B cell (primary cell): ENCODE data around the gene AMIGO2. TPM values are rescaled to one million over a fixed set of nuclear protein-coding genes. Genes with fewer than 3 reads are reported as not detected.

Experiments
- ATAC-seq: fragments of 200-7000 bp; cut with Tn5 transposase; one replicate; pipeline ENCODE4 v1.10.0; 2021; ENCODE audit warnings: low read depth, mild to moderate bottlenecking, moderate number of reproducible peaks, moderate library complexity
- CTCF ChIA-PET: fragments of 350-600 bp; sonication (Branson Sonifier 250); formaldehyde crosslinking; loops from one replicate; lab custom pipeline; 2021; ENCODE audit warnings: antibody characterized with exemption, inconsistent platforms; lab: Charles Lee
- POLR2A ChIA-PET: fragments of 350-600 bp; sonication (Branson Sonifier 250); formaldehyde crosslinking; loops from one replicate; lab custom pipeline; 2021; ENCODE audit warnings: antibody characterized with exemption; lab: Charles Lee
- DNase-seq: peaks from one replicate; pipeline ENCODE4 v3.0.0; 2013
- H2AFZ ChIP-seq: 2 replicates; pipeline ENCODE4 v1.6.1; 2012; ENCODE audit warnings: mild to moderate bottlenecking, low read depth, low read length; ENCODE audit not compliant: insufficient read depth, poor library complexity, severe bottlenecking
- H3K27ac ChIP-seq, 2 donors: 1 replicate in 1 of 2; 2 replicates in 1 of 2; pipeline ENCODE4 v1.5.1; 2012 to 2013; ENCODE audit warnings: low read length in 2 of 2, mild to moderate bottlenecking in 2 of 2, moderate library complexity in 1 of 2
- H3K27me3 ChIP-seq, 4 experiments: fragments of 200-600 bp in 1 of 4; sonication (generic) in 1 of 4; replicated peaks in 1 of 4; 1 replicate in 2 of 4; 2 replicates in 2 of 4; pipeline versions ENCODE4 v1.6.1 to v1.7.0; 2013 to 2016; ENCODE audit warnings: low read length in 3 of 4, mild to moderate bottlenecking in 2 of 4, mixed read lengths in 1 of 4, moderate library complexity in 1 of 4; ENCODE audit not compliant: insufficient read depth in 4 of 4, control insufficient read depth in 3 of 4; ENCODE audit errors: control extremely low read depth in 1 of 4
- H3K36me3 ChIP-seq, 2 experiments: replicated peaks in 1 of 2; 1 replicate in 1 of 2; 2 replicates in 1 of 2; pipeline versions ENCODE4 v1.6.1 to v1.7.1; 2013; ENCODE audit warnings: low read length in 1 of 2; ENCODE audit not compliant: insufficient read depth in 2 of 2, control insufficient read depth in 1 of 2; ENCODE audit errors: control extremely low read depth in 1 of 2, extremely low read depth in 1 of 2
- H3K4me1 ChIP-seq, 2 donors: fragments of 200-600 bp in 1 of 2; sonication (generic) in 1 of 2; 1 replicate in 1 of 2; 2 replicates in 1 of 2; pipeline versions ENCODE4 v1.5.1 to v1.6.1; 2013 to 2017; ENCODE audit warnings: low read length in 2 of 2; ENCODE audit not compliant: control insufficient read depth in 2 of 2, insufficient read depth in 2 of 2
- H3K4me2 ChIP-seq: replicated peaks from 2 replicates; pipeline ENCODE3; 2012; ENCODE audit warnings: mild to moderate bottlenecking, low read depth, low read length; ENCODE audit not compliant: poor library complexity, severe bottlenecking
- H3K4me3 ChIP-seq, 5 experiments: fragments of 200-600 bp in 1 of 5; sonication (generic) in 1 of 5; 1 replicate in 3 of 5; 2 replicates in 2 of 5; pipeline versions ENCODE4 v1.5.1 to v1.7.0; 2011 to 2016; ENCODE audit warnings: low read length in 4 of 5, mild to moderate bottlenecking in 4 of 5, low read depth in 2 of 5, control low read depth in 1 of 5, moderate library complexity in 1 of 5; ENCODE audit not compliant: insufficient read depth in 1 of 5; ENCODE audit errors: control extremely low read depth in 1 of 5, extremely low read depth in 1 of 5
- H3K79me2 ChIP-seq: fragments of 200-600 bp; sonication (generic); one replicate; pipeline ENCODE4 v1.6.0; 2016; ENCODE audit warnings: low read length; ENCODE audit not compliant: control insufficient read depth, insufficient read depth
- H3K9ac ChIP-seq: fragments of 200-600 bp; sonication (generic); 2 replicates; pipeline ENCODE4 v1.6.1; 2017; ENCODE audit warnings: mild to moderate bottlenecking, low read length, moderate library complexity
- H3K9me3 ChIP-seq, 3 donors: one replicate each; pipeline versions ENCODE4 v1.6.1 to v1.7.1; 2013; ENCODE audit warnings: low read length in 2 of 3; ENCODE audit not compliant: control insufficient read depth in 2 of 3, insufficient read depth in 1 of 3; ENCODE audit errors: control extremely low read depth in 1 of 3
- H4K20me1 ChIP-seq: 2 replicates; pipeline ENCODE4 v1.6.0; 2012; ENCODE audit warnings: mild to moderate bottlenecking, low read length; ENCODE audit not compliant: insufficient read depth, control insufficient read depth, poor library complexity, severe bottlenecking
- H3K27ac Mint-ChIP-seq: one replicate; pipeline ENCODE4 v1.8.0; 2021; ENCODE audit warnings: mixed read lengths
- H3K27me3 Mint-ChIP-seq: one replicate; pipeline ENCODE4 v1.8.0; 2021; ENCODE audit warnings: mixed read lengths
- H3K4me1 Mint-ChIP-seq: one replicate; pipeline ENCODE4 v1.8.0; 2021; ENCODE audit warnings: mixed read lengths
- H3K4me3 Mint-ChIP-seq: one replicate; pipeline ENCODE4 v1.8.0; 2021; ENCODE audit warnings: mixed read lengths
- H3K9me3 Mint-ChIP-seq: one replicate; pipeline ENCODE4 v1.8.0; 2022; ENCODE audit warnings: mixed read lengths; ENCODE audit not compliant: insufficient read depth
- CTCF ChIP-seq: fragments of 200-600 bp; IDR thresholded peaks from one replicate; pipeline ENCODE4 v1.8.0; 2022; ENCODE audit warnings: antibody characterized with exemption, mild to moderate bottlenecking
- EZH2 ChIP-seq: IDR thresholded peaks from 2 replicates; pipeline ENCODE4 v1.6.1; 2012; ENCODE audit warnings: borderline replicate concordance, low read depth, mild to moderate bottlenecking, moderate library complexity, low read length; ENCODE audit not compliant: insufficient read depth, poor library complexity, severe bottlenecking
- WGBS: methylation state at CpG from one replicate; pipeline ENCODE4 v1.1.5; 2013; ENCODE audit warnings: missing lambda C conversion rate; ENCODE audit not compliant: insufficient coverage; 5-methylcytosine and 5-hydroxymethylcytosine counted together
- intact Hi-C: fragments of 100-400 bp; cut with micrococcal nuclease; formaldehyde crosslinking; loops from one replicate; pipeline ENCODE4 v1.10.0; 2022
- polyA plus RNA-seq: library from polyadenylated mRNA; depleted of rRNA; stranded (reverse); fragments of >200 nt; gene quantifications from 2 replicates; pipeline ENCODE4 v1.2.3, GENCODE V29; 2012
- total RNA-seq, 2 donors: library from RNA; stranded (reverse); fragments of 120-200 nt in 1 of 2; gene quantifications; 1 replicate in 1 of 2; 2 replicates in 1 of 2; pipeline versions ENCODE4 v1.2.3 to v1.2.4, GENCODE V29; 2013 to 2022

AMIGO2 gene
- total and polyA plus RNA-seq, 2 donors (not counting 1 experiment from before 2014, with no cell fraction given): 10.4 to 11.8 TPM

DNA sequence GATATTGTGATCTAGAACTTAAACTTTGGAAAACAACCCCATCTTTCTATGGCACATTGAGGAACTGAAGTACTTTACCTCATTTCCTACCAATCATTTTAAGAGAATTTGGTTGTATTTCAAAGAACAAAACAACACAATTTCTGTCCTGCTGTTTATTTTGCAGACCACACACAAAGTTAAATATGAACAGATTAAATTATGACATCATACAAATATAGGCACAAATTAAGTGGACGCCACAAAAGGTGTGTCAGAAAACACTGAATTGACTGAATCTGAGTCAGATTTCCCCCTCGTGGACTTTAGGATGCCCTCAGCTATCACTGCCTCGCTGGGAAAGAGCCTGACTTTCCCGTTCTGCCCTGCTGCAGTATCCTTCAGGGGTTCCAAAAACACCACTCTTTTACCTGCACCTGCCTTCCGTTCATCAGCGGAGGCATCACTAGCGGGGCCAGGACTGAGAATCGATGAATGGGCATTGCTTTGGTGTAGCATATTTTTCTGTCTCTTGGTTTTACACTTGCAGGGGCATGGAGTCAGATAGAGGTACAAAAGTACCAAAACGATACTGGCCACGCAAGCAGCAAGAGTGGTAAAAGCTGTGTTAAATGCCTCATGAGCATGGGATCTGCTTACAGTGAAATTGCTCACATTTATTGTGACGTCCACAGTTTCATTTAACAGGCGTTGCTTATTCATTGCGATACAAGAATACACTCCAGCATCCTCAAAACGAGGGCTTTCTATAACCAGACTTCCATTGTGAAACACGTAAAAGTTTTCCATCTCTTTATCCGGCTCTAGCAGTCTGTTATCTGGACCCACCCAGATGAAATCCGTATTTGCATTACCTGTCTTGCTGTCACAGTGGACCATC is 2.3 kb downstream of the AMIGO2 start:
- H3K79me2 ChIP-seq: peaks cover 2% of the 10 kb centered on the region
- peak overlapping the region; percentile 51 for H3K4me3 Mint-ChIP-seq
- H3K27ac Mint-ChIP-seq: no peak overlapping the region
- H3K27ac ChIP-seq: no peak overlapping the region
- no peak overlapping the region for H2AFZ ChIP-seq
- peaks cover 17 to 24% of the 10 kb centered on the region in 2 donors for H3K4me1 ChIP-seq
- H3K27me3 Mint-ChIP-seq: no peaks in the 10 kb centered on the region
- H3K9ac ChIP-seq: no peak overlapping the region
- no peaks in the 10 kb centered on the region for H3K27me3 ChIP-seq
- peaks cover 42% of the 10 kb centered on the region for H3K4me1 Mint-ChIP-seq
- H3K9me3 ChIP-seq: no peaks in the 10 kb centered on the region
- H3K4me3 ChIP-seq: no peak overlapping the region
- DNase-seq (no peak), ATAC-seq (no peak)
- ChIA-PET CTCF (interaction anchor here (1.4 to 3.7 kb wide), 7 partner anchors 10 to 331 kb away, joined by 3 to 43 read pairs (median 7); no protein-coding TSS in a partner anchor), POLR2A (no interaction called here)
- H3K36me3 ChIP-seq: no peaks in the 10 kb centered on the region
- no peak overlapping the region for H3K4me2 ChIP-seq
- 95% methylated on average over 17 of the region's 17 CpGs for WGBS
- no peaks in the 10 kb centered on the region for H3K9me3 Mint-ChIP-seq
- H4K20me1 ChIP-seq: no peaks in the 10 kb centered on the region
- TF ChIP-seq CTCF: no peak
- no peak for TF ChIP-seq EZH2
- intact Hi-C loops: no loop called here
